ENCODE results near the gene ACP3. TPM values are rescaled to one million over a fixed set of nuclear protein-coding genes. Genes with fewer than 3 reads are reported as not detected.

ACP3 gene
- polyA plus RNA-seq, 1 experiment = 0.37 TPM

DNA sequence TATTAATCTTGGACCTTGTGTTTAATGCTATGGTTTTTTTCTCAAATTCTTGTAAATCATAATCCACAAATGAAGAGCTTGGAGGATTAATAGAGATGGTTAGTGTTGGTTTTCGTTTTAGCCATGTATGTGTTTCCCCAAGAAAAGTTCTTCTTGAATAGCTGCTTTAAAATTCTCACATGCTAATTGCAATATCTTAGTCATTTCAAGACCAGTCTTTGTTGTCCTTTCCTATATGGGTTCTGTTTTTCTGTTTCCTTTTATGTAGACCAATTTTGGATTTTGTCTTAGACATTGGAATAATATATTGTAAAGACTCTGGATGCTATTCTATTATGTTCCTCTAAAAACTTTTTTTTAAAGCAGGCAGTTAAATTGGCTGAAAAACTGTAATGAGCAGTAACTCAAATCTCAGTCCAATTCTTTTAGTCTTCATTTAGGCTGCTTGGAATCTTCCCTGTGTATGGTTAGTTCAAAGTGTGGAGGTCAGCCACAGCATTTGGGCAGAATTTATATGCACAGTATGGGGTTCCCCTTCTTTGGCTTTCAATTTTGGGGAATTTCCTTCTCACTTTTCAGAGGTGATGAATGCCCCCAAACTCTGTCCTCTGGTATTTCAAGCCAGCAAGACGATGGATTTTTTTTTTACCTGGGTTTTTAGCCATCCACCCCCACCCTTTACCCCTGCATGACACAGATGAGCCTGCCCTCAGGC lies 61.0 kb downstream of the ACP3 start:
- POLR2A ChIA-PET = no interaction called here
- CTCF ChIA-PET = interaction anchor here (0.6 to 1.8 kb wide), 4 partner anchors 12 to 57 kb away, joined by 3 to 5 read pairs (median 4); no protein-coding TSS in a partner anchor
- Histone ChIP-seq H3K27me3 (ENCODE audit: control insufficient read depth, insufficient read depth, low read length) (no peaks in the 10 kb centered on the region; the same call in 1 of the 2 replicates), H3K4me3 (ENCODE audit: low read depth, low read length) (no peak overlapping the region), H3K36me3 (ENCODE audit: control insufficient read depth, insufficient read depth, low read length) (no peaks in the 10 kb centered on the region)
- TF ChIP-seq, protein P1, sequence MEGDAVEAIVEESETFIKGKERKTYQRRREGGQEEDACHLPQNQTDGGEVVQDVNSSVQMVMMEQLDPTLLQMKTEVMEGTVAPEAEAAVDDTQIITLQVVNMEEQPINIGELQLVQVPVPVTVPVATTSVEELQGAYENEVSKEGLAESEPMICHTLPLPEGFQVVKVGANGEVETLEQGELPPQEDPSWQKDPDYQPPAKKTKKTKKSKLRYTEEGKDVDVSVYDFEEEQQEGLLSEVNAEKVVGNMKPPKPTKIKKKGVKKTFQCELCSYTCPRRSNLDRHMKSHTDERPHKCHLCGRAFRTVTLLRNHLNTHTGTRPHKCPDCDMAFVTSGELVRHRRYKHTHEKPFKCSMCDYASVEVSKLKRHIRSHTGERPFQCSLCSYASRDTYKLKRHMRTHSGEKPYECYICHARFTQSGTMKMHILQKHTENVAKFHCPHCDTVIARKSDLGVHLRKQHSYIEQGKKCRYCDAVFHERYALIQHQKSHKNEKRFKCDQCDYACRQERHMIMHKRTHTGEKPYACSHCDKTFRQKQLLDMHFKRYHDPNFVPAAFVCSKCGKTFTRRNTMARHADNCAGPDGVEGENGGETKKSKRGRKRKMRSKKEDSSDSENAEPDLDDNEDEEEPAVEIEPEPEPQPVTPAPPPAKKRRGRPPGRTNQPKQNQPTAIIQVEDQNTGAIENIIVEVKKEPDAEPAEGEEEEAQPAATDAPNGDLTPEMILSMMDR (IDR thresholded peaks at IDR 0.05; ENCODE audit: insufficient read depth, low read depth, low read length) = no peak
- DNase-seq (ENCODE audit: low read depth) = no peak

DNA sequence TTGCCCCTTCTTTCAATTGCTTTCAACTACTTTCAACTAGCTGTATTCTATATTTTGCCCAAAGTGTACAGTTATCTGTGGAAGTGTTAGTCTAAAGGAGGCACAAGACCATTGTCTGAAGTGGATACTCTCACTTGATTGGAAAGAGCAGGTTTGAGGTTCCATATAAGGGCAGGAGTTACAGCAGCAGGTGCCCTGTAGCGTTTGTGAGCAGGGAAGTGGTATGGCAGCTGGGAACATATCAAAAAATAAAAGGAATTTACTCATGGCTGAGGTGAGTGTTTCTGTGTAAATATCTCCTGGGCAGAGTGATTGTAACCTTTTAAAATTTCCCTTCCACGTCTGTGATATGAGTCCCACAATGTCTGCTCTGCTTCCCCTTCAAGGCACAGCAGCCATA lies 61.6 kb downstream of the ACP3 start:
- CTCF ChIA-PET = interaction anchor here (0.6 to 1.8 kb wide), 3 partner anchors 11 to 56 kb away, joined by 3 to 5 read pairs (median 3); no protein-coding TSS in a partner anchor
- TF ChIP-seq, protein P1 (IDR thresholded peaks at IDR 0.05; ENCODE audit: insufficient read depth, low read depth, low read length) = no peak
- Histone ChIP-seq H3K4me3 (ENCODE audit: low read depth, low read length) (no peak overlapping the region), H3K27me3 (ENCODE audit: control insufficient read depth, insufficient read depth, low read length) (no peaks in the 10 kb centered on the region; the same call in 1 of the 2 replicates), H3K36me3 (ENCODE audit: control insufficient read depth, insufficient read depth, low read length) (no peaks in the 10 kb centered on the region)
- no peak for DNase-seq (ENCODE audit: low read depth)
- POLR2A ChIA-PET = no interaction called here

DNA sequence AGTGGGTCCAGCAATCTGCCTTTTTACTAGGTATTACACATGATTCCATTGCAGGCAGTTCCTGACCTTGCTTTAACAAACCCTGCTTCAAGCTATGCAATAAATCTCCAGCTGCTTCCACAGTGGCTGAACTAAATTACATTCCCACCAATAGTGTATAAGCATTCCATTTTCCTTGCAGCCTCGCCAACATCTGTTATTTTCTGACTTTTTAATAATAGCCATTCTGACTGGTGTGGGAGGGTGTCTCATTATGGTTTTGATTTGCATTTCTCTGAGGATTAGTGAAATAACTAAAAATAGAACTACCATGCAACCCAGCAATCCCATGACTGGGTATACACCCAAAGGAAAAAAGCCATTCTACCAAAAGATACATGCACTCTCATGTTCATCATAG lies 63.7 kb downstream of the ACP3 start:
- Histone ChIP-seq H3K27me3 (ENCODE audit: control insufficient read depth, insufficient read depth, low read length) (no peaks in the 10 kb centered on the region; the same call in 1 of the 2 replicates), H3K36me3 (ENCODE audit: control insufficient read depth, insufficient read depth, low read length) (no peaks in the 10 kb centered on the region), H3K4me3 (ENCODE audit: low read depth, low read length) (no peak overlapping the region)
- ChIA-PET CTCF (interaction anchor here (1.0 to 4.1 kb wide), 3 partner anchors 19 to 38 kb away, joined by 4 to 17 read pairs (median 4); no protein-coding TSS in a partner anchor), POLR2A (no interaction called here)
- TF ChIP-seq, protein P1 (IDR thresholded peaks at IDR 0.05; ENCODE audit: insufficient read depth, low read depth, low read length) = no peak
- no peak for DNase-seq (ENCODE audit: low read depth)

DNA sequence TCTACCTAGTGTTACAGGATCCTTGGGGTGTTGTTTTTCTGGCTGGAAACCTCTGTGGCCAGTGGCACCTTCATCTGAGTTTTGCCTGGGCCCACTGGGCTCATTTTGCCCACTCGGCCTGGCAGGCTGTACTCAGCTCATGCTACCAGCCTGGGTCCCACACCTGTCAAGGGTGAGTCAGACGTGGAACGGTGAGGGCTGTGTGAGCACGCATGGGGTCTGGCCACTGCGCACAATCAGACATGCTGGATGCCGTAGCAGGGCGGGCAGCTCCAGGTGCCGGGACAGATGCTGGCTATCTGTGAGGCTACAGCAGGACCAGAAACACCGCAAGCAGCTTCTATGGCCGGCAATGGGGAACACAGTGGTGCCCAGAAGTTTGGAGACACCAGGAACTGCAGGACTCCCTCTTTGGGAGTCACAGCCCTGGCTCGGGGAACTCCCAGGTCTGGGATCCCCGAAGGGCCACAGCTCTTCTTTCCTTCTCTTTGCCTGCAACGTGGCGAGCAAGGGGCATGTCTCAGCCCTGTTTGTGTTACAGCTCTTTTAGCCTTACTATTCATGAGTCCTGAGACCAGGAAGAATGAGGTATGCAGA lies 64.2 kb downstream of the ACP3 start:
- TF ChIP-seq, protein P1 (IDR thresholded peaks at IDR 0.05; ENCODE audit: insufficient read depth, low read depth, low read length) = no peak
- H3K27me3 ChIP-seq (ENCODE audit: control insufficient read depth, insufficient read depth, low read length) = no peaks in the 10 kb centered on the region; the same call in 1 of the 2 replicates
- no peaks in the 10 kb centered on the region for H3K36me3 ChIP-seq (ENCODE audit: control insufficient read depth, insufficient read depth, low read length)
- CTCF ChIA-PET = interaction anchor here (1.0 to 4.1 kb wide), 2 partner anchors 18 to 38 kb away, joined by 4 to 17 read pairs; no protein-coding TSS in a partner anchor
- POLR2A ChIA-PET = no interaction called here
- DNase-seq (ENCODE audit: low read depth) = no peak
- H3K4me3 ChIP-seq (ENCODE audit: low read depth, low read length) = no peak overlapping the region

DNA sequence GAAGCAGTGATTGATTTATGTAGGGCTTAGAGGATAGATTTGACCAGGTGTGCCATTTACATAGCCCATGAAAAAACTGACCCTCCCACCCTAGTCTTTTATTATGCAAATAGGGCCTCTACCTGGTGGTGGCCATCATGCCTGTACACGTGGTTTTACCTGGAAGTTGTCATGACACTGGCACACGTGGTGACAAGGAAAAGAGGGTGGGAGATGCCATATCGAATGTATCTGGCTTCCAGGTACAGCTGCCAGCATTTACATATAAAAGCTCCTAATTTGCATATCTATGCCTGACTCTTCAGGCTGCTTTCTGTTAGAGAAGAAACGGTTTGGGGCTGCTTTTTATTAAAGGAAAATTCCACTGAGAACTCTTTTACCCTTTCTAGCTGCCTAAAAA lies 65.1 kb downstream of the ACP3 start:
- no peaks in the 10 kb centered on the region for H3K36me3 ChIP-seq (ENCODE audit: control insufficient read depth, insufficient read depth, low read length)
- ChIA-PET CTCF (interaction anchor here (1.9 to 4.1 kb wide), 2 partner anchors 18 to 29 kb away, joined by 4 to 17 read pairs; no protein-coding TSS in a partner anchor), POLR2A (no interaction called here)
- TF ChIP-seq, protein P1 (IDR thresholded peaks at IDR 0.05; ENCODE audit: insufficient read depth, low read depth, low read length) = no peak
- no peak overlapping the region for H3K4me3 ChIP-seq (ENCODE audit: low read depth, low read length)
- DNase-seq (ENCODE audit: low read depth) = no peak
- no peaks in the 10 kb centered on the region; the same call in 1 of the 2 replicates for H3K27me3 ChIP-seq (ENCODE audit: control insufficient read depth, insufficient read depth, low read length)

All from BJ (cell line).